ENCODE results near the gene SUV39H2.

SUV39H2 gene

GRCh38 chr10:14838582-14839304 lies 39.9 kb upstream of the SUV39H2 start:
- TF ChIP-seq CTCF (IDR thresholded peaks at IDR 0.05; ENCODE audit: low read depth, low read length, missing control alignments), result no peak
- H3K4me3 ChIP-seq (ENCODE audit: low read depth, low read length), result peak overlapping the region; percentile 84
- DNase-seq (ENCODE audit: low read depth), result no peak

- peak overlapping the region; percentile 84 for H3K4me3 ChIP-seq (ENCODE audit: low read depth, low read length)
- no peak for TF ChIP-seq CTCF (IDR thresholded peaks at IDR 0.05; ENCODE audit: low read depth, low read length, missing control alignments)
- DNase-seq (ENCODE audit: low read depth), result no peak
Observed at GRCh38 chr10:14839305-14839695, 39.4 kb upstream of the SUV39H2 start.

GRCh38 chr10:14840178-14840577 lies 38.5 kb upstream of the SUV39H2 start:
- no peak for TF ChIP-seq CTCF (IDR thresholded peaks at IDR 0.05; ENCODE audit: low read depth, low read length, missing control alignments)
- H3K4me3 ChIP-seq (ENCODE audit: low read depth, low read length), result no peak overlapping the region

GRCh38 chr10:14843327-14843988 lies 35.2 kb upstream of the SUV39H2 start:
- DNase-seq (ENCODE audit: low read depth), result no peak
- no peak for TF ChIP-seq CTCF (IDR thresholded peaks at IDR 0.05; ENCODE audit: low read depth, low read length, missing control alignments)
- no peak overlapping the region for H3K4me3 ChIP-seq (ENCODE audit: low read depth, low read length)

More at GRCh38 chr10:14840178-14840577, 38.5 kb upstream of the SUV39H2 start:
- no peak for DNase-seq (ENCODE audit: low read depth)

- DNase-seq (ENCODE audit: low read depth), result no peak
- TF ChIP-seq CTCF (IDR thresholded peaks at IDR 0.05; ENCODE audit: low read depth, low read length, missing control alignments), result no peak
- no peak overlapping the region for H3K4me3 ChIP-seq (ENCODE audit: low read depth, low read length)
Observed at GRCh38 chr10:14844948-14845347, 33.7 kb upstream of the SUV39H2 start.

- no peak for TF ChIP-seq CTCF (IDR thresholded peaks at IDR 0.05; ENCODE audit: low read depth, low read length, missing control alignments)
- no peak for DNase-seq (ENCODE audit: low read depth)
- no peak overlapping the region for H3K4me3 ChIP-seq (ENCODE audit: low read depth, low read length)
Observed at GRCh38 chr10:14852236-14852635, 26.4 kb upstream of the SUV39H2 start.

All from GM12864 (cell line).